Stimulated activated naive CD8-positive, alpha-beta T cell treated with anti-CD3 and anti-CD28 coated beads, Interleukin-15, amount 100 ng/mL, for 72 hours (primary cell): ENCODE data around the gene DAB1.

Experiments
- ATAC-seq: fragments of 150-1000 bp; cut with Tn5 transposase; 2 replicates; pipeline ENCODE4 v1.10.0; 2021; ENCODE audit warnings: mild to moderate bottlenecking, moderate library complexity
- DNase-seq, 2 donors: peaks; one replicate each; pipeline ENCODE4 v3.0.0; 2021 to 2022
- H3K27ac Mint-ChIP-seq, 2 donors: one replicate each; pipeline ENCODE4 v1.8.0; 2022; ENCODE audit warnings: mild to moderate bottlenecking in 2 of 2, mixed read lengths in 2 of 2, moderate library complexity in 2 of 2
- H3K27me3 Mint-ChIP-seq: one replicate; pipeline ENCODE4 v1.8.0; 2022; ENCODE audit warnings: mixed read lengths
- H3K4me1 Mint-ChIP-seq: one replicate; pipeline ENCODE4 v1.8.0; 2022; ENCODE audit warnings: mild to moderate bottlenecking, mixed read lengths
- H3K4me3 Mint-ChIP-seq, 2 donors: one replicate each; pipeline ENCODE4 v1.8.0; 2022; ENCODE audit warnings: mild to moderate bottlenecking in 2 of 2, mixed read lengths in 2 of 2, moderate library complexity in 1 of 2
- H3K9me3 Mint-ChIP-seq, 2 donors: one replicate each; pipeline ENCODE4 v1.8.0; 2022; ENCODE audit warnings: mixed read lengths in 2 of 2

The DAB1 gene

DNA sequence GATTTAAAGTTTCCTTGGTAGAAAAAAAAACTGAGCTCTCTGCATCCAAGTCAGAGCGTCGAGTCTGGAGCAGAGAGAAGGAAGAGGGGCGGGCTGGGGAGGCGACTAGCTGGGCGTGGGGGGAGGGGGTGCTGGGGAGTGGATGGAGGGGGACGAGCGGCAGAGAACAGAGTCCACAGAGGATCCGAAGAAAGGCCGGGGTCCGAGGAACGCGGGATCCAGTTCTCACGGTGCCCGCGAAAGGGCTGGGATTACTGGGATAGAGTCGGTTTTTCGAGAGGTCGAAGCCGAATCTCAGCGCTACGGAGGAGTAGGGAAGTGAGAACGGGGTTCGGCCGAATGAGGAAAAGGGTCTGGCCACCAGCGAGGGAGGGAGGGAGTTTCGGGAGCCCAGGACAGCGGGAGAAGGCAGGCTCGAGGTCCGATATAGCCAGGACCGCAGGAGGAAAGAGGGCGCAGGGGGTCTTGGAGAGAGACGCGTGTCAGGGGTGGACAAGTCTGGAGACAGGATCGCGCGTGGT is 665 bp downstream of the DAB1 start:
- no peak for ATAC-seq
- H3K27me3 Mint-ChIP-seq = peaks cover 66% of the 10 kb centered on the region

DNA sequence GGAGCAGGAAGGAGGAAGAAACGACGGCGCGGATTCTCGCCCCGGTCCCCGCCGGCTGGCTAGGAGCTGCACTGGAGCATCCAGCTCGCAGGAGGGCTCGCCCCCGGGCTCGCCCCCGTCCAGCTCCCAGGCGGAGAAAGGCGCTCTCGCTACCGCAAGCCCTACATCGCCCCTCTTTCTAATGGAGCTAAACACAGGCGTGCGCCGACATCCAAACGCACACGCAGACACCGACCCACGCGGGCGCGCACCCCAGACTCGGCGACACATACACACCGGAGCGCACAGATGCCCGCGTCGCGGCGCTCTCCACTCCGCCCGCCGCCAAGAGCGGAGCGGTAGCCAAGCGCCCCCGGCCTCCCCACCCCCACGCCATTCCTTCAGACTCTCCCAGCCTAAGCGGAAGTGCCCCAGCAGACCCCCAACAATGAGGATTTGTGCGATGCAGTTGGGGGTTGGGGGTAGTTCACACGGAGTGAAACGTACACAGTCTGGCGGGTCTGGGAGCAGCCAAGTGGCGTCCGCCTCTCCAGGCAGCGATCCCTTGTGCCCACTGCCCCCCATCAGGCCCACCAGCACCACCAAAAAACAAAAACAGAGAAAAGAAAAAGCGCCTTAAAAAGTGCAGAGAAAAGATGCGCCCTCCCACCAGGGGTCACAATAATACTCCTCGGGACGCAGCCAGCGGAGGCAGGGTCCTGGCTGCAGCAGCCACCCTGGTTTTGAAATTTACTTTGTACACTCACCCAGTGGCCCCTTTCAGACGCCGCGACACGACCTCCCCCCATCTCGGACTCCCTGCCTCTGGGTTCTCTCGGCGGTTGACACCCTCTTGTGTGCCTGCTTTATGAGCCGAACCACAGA is 1.4 kb downstream of the DAB1 start:
- Mint-ChIP-seq H3K27ac (no peak overlapping the region), H3K4me1 (peaks cover 21% of the 10 kb centered on the region), H3K4me3 (no peak overlapping the region), H3K9me3 (no peaks in the 10 kb centered on the region), H3K27me3 (peaks cover 73% of the 10 kb centered on the region)
- no peak for DNase-seq
- ATAC-seq = no peak

More for the DNA sequence above, 665 bp downstream of the DAB1 start:
- no peak for DNase-seq
- no peak overlapping the region for H3K27ac Mint-ChIP-seq
- peak overlapping the region; percentile 39 to 41 for H3K4me3 Mint-ChIP-seq
- H3K4me1 Mint-ChIP-seq = peaks cover 21% of the 10 kb centered on the region
- H3K9me3 Mint-ChIP-seq = peaks cover 0 to 4% of the 10 kb centered on the region in 2 donors

DNA sequence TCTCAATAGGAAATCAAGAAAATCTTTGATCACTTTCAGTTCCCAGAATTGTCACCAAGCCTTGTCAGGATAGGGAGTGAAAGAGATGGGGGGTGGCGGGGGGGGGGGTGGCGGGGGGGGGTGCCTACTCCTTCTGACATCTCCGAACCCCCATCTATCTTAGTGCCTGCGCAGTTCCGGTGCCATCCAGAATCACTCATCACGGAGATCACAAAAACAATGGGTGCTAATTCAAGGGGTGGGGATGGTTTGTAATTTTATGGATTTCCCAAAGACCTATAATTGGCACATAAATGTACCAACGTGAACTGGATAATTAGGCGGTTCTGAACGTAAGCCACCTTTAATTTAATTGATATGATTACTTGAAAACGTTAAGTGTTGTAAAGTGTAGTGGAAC is 2.1 kb downstream of the DAB1 start:
- Mint-ChIP-seq H3K9me3 (no peaks in the 10 kb centered on the region), H3K4me3 (no peak overlapping the region), H3K4me1 (peaks cover 21% of the 10 kb centered on the region), H3K27me3 (peaks cover 73% of the 10 kb centered on the region), H3K27ac (no peak overlapping the region)
- ATAC-seq (no peak), DNase-seq (no peak)

DNA sequence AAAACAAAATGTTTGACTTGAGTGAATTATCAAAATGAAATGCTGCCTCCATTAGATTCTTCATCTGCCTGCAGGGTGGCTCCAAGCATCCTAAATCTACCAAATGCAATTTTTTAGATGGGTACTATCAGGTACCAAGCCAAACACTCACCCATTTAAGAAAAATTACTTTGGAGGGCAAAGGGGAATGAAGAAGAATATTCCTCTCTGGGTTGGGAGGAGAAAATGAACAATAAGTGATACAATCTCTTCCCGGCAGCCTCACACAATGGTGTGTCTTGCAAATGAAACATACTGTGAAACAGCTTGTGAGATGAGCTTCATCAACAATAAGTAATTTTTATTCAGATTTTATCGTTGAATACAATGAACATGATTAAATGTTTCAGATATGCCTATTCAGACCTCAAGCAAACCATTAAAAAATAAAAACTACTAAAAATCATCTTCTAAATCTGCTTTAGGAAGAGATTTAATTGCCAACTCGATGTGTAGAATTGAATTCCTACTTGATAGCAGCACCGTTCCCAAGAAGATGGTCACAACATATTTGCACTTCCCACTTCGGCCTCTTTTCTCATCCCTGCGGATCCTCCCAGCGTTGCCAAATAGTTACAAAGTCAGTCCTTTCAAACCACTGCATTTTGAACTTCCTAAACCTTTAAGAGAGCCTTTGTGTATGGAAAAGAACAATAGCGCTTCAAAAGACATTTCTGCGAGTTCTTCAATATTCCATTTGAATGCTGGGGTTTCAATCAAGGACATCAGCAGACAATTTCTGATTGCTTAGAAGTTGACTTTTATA is 2.7 kb downstream of the DAB1 start:
- Mint-ChIP-seq H3K27ac (no peak overlapping the region), H3K27me3 (peaks cover 68% of the 10 kb centered on the region), H3K9me3 (no peaks in the 10 kb centered on the region), H3K4me1 (peaks cover 21% of the 10 kb centered on the region), H3K4me3 (no peak overlapping the region)
- no peak for DNase-seq
- no peak for ATAC-seq

DNA sequence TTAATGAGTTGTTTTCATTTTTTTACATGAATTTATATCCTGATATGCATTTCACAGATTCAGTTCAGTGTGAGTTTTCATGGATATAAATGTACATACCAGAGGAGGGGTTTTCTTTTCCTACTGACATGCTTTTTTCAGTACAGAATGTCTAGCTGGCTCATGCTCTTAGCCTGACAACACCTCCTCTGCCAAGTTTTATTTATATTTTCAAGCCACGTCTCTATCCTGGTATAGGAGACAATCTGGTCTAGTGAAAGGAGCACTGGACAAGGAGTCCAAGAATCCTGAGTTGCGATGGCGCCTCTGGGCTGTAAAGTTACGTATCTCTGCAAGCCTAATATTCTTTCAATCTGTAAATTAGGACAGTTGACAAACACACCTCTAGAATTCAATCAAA is 4.9 kb downstream of the DAB1 start:
- H3K27ac Mint-ChIP-seq = no peak overlapping the region
- peaks cover 14% of the 10 kb centered on the region for H3K4me1 Mint-ChIP-seq
- H3K27me3 Mint-ChIP-seq = peaks cover 57% of the 10 kb centered on the region
- H3K9me3 Mint-ChIP-seq = no peaks in the 10 kb centered on the region
- DNase-seq = no peak
- no peak for ATAC-seq
- no peak overlapping the region for H3K4me3 Mint-ChIP-seq

DNA sequence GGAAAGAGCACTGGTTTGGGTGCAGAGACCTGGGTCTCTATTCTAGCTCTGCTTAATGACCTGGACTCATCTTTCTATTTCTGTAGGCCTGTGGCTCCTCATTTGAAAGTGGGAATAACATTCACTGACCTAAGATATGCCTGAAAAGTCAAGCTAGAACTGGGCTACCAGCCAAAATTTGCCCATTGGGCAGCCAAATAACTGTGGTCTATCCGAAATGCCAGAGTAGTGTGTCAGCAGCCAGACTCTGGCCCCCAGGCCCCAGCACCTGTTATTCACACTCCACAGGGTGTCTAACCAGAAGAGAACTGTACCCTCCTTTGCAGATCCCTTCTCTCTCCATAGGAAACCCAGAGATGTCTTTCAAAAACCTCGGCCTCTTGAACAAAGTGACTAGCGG is 12.6 kb downstream of the DAB1 start:
- DNase-seq = no peak
- no peak for ATAC-seq

DNA sequence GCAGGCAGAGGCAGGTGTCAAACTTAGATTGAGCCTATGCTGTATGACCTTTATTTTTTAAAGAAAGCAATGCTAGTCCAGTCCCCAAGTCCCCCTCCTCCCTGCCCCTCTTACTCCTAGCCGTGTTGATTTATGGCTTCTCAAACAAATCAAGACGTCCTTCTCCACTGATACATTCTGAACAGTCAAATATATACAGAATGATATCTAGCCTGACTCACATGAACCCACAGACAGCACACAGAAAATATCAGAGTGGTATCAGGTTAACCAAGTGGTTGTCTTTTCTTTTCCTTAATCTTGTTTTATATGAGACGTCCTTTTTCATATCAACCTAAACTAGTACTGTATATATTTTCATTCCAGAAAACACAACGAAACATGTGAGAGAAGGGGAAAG is 13.4 kb downstream of the DAB1 start:
- H3K9me3 Mint-ChIP-seq = peaks cover 7 to 14% of the 10 kb centered on the region in 2 donors
- H3K27me3 Mint-ChIP-seq = peaks cover 29% of the 10 kb centered on the region
- H3K27ac Mint-ChIP-seq = no peak overlapping the region
- no peak for DNase-seq
- no peak overlapping the region for H3K4me3 Mint-ChIP-seq
- H3K4me1 Mint-ChIP-seq = no peaks in the 10 kb centered on the region
- ATAC-seq = no peak

More for the DNA sequence above, 12.6 kb downstream of the DAB1 start:
- peaks cover 7 to 14% of the 10 kb centered on the region in 2 donors for H3K9me3 Mint-ChIP-seq
- peaks cover 35% of the 10 kb centered on the region for H3K27me3 Mint-ChIP-seq
- no peak overlapping the region for H3K4me3 Mint-ChIP-seq
- H3K27ac Mint-ChIP-seq = no peak overlapping the region
- H3K4me1 Mint-ChIP-seq = no peaks in the 10 kb centered on the region

DNA sequence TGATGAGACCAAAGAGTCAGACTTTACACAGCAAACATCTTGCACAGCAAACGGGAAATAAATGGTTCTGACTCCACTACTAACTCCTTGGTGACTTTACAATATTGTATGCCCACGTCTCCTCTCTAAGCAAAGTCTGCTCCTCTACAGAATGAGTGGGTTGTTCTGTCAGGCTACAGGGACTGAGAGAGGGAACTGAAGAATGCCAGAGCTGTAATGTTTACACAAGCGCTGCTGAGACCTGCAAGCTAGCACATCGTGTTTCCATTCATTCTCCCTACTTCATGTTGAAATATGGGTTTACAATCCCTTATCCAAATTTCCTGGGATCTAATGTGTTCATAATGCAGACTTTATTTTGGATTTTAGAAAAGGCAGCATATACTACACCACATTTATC is 15.9 kb downstream of the DAB1 start:
- Mint-ChIP-seq H3K4me1 (no peaks in the 10 kb centered on the region), H3K27me3 (peaks cover 25% of the 10 kb centered on the region), H3K9me3 (peaks cover 7 to 14% of the 10 kb centered on the region in 2 donors), H3K27ac (no peak overlapping the region), H3K4me3 (no peak overlapping the region)
- ATAC-seq = no peak
- DNase-seq = no peak

DNA sequence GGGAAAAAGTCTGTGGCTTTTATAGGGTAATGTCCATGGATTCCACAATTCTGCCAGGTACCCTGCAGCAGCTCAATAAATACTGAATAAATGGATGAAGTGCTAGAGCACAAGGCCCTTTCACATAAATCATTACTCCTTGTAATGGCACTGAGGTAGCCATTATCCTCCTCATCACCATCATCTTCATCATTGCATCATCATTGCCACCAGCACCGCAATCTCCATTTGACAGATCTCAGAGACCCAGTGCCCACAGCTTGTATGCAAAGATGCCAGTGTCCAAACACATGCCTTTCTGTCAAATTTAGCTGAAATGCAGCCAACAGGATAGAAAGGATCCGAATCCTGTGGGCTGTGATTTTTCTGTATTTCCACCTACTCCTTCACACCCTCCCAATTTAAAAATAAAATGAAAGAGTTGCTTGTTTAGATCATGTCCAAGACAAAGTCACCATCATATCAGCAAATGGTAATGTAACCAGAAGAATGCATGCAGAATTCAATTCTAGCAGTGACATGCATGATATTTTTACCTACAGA is 17.4 kb downstream of the DAB1 start:
- peaks cover 0 to 14% of the 10 kb centered on the region in 2 donors for H3K9me3 Mint-ChIP-seq

DNA sequence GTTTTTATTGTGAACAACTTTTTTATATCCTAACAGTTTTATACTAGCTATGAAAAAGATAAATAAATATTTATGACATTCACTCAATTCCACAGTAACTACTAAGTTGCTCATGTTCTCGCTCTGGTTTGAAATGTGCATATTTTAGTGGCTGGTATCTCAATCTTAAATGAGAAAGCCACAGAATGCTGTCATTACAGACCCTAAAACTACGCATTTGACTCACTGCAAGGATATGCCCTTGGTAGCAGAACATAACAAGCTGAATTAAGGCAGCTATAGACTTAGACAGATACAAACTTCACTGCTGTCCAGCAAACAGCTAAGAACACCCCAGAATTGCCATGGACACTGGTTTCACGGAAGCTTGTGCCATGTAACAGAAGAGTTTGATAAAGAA is 19.0 kb downstream of the DAB1 start:
- no peak overlapping the region for H3K4me3 Mint-ChIP-seq
- peaks cover 29% of the 10 kb centered on the region for H3K27me3 Mint-ChIP-seq
- ATAC-seq = no peak
- H3K27ac Mint-ChIP-seq = no peak overlapping the region
- H3K9me3 Mint-ChIP-seq = peaks cover 0 to 13% of the 10 kb centered on the region in 2 donors
- H3K4me1 Mint-ChIP-seq = no peaks in the 10 kb centered on the region
- DNase-seq = no peak

More for the DNA sequence above, 17.4 kb downstream of the DAB1 start:
- no peak overlapping the region for H3K4me3 Mint-ChIP-seq
- H3K4me1 Mint-ChIP-seq = no peaks in the 10 kb centered on the region
- ATAC-seq (no peak), DNase-seq (no peak)
- peaks cover 27% of the 10 kb centered on the region for H3K27me3 Mint-ChIP-seq
- H3K27ac Mint-ChIP-seq = no peak overlapping the region

DNA sequence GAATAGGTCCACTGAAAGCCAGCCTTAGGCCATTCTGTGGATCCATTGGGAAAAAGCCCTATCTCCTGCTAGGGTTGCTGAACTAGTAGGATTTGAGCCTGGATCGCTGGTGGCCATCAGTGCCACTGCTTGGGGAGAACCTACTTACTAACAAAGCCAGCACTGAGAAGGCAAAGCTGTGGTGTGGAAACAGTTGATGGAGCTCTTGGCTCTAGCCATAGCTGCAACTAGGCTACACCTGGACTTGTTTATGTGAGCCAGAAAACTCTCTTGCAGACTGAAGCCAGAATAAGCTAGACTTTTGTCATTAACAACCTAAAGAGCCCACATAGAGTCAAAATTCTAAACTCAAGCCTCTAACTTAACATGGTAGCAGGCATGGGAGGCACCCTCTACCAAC is 20.7 kb downstream of the DAB1 start:
- ATAC-seq (no peak), DNase-seq (no peak)
- Mint-ChIP-seq H3K9me3 (no peaks in the 10 kb centered on the region), H3K4me1 (no peaks in the 10 kb centered on the region), H3K4me3 (no peak overlapping the region), H3K27ac (no peak overlapping the region), H3K27me3 (peaks cover 14% of the 10 kb centered on the region)

DNA sequence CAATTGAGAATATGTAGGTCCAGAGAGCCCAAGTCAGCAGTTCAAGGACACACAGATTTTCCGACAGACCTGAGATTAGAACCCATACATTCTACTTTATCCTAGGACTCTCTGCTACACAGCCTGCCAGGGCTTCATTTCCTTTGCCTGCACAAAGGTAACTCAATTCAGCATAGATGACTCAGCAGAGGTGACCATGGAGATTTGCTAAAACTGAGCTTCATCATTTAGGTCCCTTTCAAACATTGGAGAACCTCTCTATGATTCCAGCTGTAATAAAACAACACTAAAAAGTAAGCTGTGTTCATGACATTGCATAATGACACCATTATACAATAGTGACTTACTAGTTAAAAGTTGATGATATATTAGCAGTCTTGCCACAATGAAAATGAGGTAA is 22.2 kb downstream of the DAB1 start:
- Mint-ChIP-seq H3K9me3 (no peaks in the 10 kb centered on the region), H3K27ac (no peak overlapping the region), H3K4me1 (no peaks in the 10 kb centered on the region), H3K27me3 (peaks cover 21% of the 10 kb centered on the region), H3K4me3 (no peak overlapping the region)
- no peak for ATAC-seq
- DNase-seq = no peak

DNA sequence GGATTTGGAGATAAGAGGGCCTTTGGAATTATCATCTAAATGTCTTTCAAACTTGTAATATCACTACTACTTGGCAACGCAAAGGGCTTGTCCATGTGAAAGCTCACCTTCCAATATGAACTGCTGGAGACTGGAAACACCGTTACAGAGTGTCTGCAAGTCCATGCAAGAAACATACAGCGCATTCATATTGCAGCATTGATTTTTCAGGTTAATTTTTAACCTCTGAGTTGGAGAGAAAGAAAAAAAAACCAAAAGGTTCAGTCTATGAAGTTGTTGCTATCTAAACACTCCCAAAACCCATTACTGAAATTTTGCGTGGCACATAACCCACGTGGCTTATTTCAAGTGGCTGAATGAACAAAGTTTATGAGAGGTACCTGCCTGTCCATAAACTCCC is 23.8 kb downstream of the DAB1 start:
- Mint-ChIP-seq H3K27ac (no peak overlapping the region), H3K4me1 (no peaks in the 10 kb centered on the region), H3K27me3 (peaks cover 21% of the 10 kb centered on the region), H3K4me3 (no peak overlapping the region), H3K9me3 (no peaks in the 10 kb centered on the region)
- DNase-seq = no peak
- ATAC-seq = no peak

DNA sequence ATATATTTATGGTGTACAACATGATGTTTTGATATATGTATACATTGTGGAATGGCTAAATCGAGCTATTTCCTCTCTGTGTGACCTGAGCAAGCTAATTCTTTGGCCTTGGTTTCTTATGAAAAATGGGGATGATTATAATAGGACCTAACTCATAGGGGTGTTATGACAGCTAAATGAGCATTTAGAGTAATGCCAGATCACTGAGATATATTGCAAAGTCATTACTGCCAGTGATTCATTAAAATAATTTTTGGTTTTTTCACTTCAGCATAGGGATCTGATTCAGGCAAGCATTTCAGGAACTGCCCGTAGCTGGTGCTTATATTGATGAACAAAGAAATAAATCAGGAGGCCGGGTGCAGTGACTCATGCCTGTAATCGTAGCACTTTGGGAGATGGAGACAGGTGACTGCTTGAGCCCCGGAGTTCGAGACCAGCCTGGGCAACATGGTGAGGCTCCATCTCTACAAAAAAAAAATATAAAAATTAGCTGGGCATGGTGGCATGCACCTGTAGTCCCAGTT is 30.7 kb downstream of the DAB1 start:
- DNase-seq = no peak
- peaks cover 20% of the 10 kb centered on the region for H3K27me3 Mint-ChIP-seq
- no peaks in the 10 kb centered on the region for H3K9me3 Mint-ChIP-seq
- ATAC-seq = no peak
- no peaks in the 10 kb centered on the region for H3K4me1 Mint-ChIP-seq
- no peak overlapping the region for H3K4me3 Mint-ChIP-seq
- no peak overlapping the region for H3K27ac Mint-ChIP-seq

DNA sequence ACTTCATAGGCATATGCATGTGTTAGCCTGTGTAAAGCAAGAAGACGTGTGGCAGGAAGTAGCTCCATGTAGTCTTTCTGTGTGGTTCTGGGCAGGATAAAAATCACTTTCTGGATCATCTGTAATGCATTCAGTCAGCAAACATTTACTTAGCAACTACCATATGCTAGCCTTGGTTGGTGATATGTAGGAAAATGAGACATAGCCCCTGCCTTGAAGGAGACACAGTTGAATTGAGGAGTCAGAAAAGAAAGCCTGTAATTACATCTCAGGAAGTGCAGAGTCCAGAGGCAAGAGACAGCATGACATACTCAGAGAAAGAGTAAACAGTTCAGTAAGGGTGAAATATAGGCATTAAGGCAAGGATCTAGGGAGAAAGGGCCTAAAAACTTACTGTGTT is 38.5 kb downstream of the DAB1 start:
- no peak overlapping the region for H3K4me3 Mint-ChIP-seq
- no peak overlapping the region for H3K27ac Mint-ChIP-seq
- ATAC-seq = no peak
- peaks cover 0 to 10% of the 10 kb centered on the region in 2 donors for H3K9me3 Mint-ChIP-seq
- H3K27me3 Mint-ChIP-seq = peaks cover 14% of the 10 kb centered on the region
- no peak for DNase-seq
- H3K4me1 Mint-ChIP-seq = no peaks in the 10 kb centered on the region
